Activated B cell treated with CpG ODN at 0.5 μM for 24 hours (primary cell): ENCODE results near the gene POU3F4. TPM values are rescaled to one million over a fixed set of nuclear protein-coding genes. Genes with fewer than 3 reads are reported as not detected.

Experiments
- ATAC-seq: fragments of 200-7000 bp; cut with Tn5 transposase; one replicate; pipeline ENCODE4 v1.10.0; 2021; ENCODE audit warnings: low read depth, mild to moderate bottlenecking, moderate library complexity
- CTCF ChIA-PET: fragments of 350-600 bp; sonication (Branson Sonifier 250); formaldehyde crosslinking; loops from one replicate; lab custom pipeline; 2021; ENCODE audit warnings: antibody characterized with exemption; lab: Charles Lee
- POLR2A ChIA-PET: fragments of 350-600 bp; sonication (Branson Sonifier 250); formaldehyde crosslinking; loops from one replicate; lab custom pipeline; 2021; ENCODE audit warnings: antibody characterized with exemption; lab: Charles Lee
- DNase-seq: peaks from one replicate; pipeline ENCODE4 v3.0.0; 2022
- H3K27ac Mint-ChIP-seq: one replicate; pipeline ENCODE4 v1.8.0; 2020; ENCODE audit warnings: mixed read lengths
- H3K27me3 Mint-ChIP-seq: one replicate; pipeline ENCODE4 v1.8.0; 2021; ENCODE audit warnings: mixed read lengths
- H3K36me3 Mint-ChIP-seq: one replicate; pipeline ENCODE4 v1.8.0; 2021; ENCODE audit warnings: low read depth, mixed read lengths
- H3K4me1 Mint-ChIP-seq: one replicate; pipeline ENCODE4 v1.8.0; 2021; ENCODE audit warnings: mixed read lengths
- H3K4me3 Mint-ChIP-seq: one replicate; pipeline ENCODE4 v1.8.0; 2020; ENCODE audit warnings: mild to moderate bottlenecking, mixed read lengths
- H3K9me3 Mint-ChIP-seq: one replicate; pipeline ENCODE4 v1.8.0; 2020; ENCODE audit warnings: mixed read lengths
- CTCF ChIP-seq: fragments of 200-600 bp; IDR thresholded peaks from one replicate; pipeline ENCODE4 v1.8.0; 2022; ENCODE audit warnings: antibody characterized with exemption, mild to moderate bottlenecking
- intact Hi-C: fragments of 100-400 bp; cut with micrococcal nuclease; formaldehyde crosslinking; loops from one replicate; pipeline ENCODE4 v1.15.1; 2024
- total RNA-seq: library from RNA; stranded (reverse); gene quantifications from 2 replicates; pipeline ENCODE4 v1.2.3, GENCODE V29; 2022

Gene POU3F4
- total RNA-seq, 1 donor from 2014 or later = not detected

- no peak for ATAC-seq
- CTCF ChIA-PET = no interaction called here
These were observed 4.0 kb downstream of the POU3F4 start for GRCh38 chrX:83512111-83512510.

GRCh38 chrX:83516597-83516996 is 8.5 kb downstream of the POU3F4 start:
- Mint-ChIP-seq H3K27ac (no peak overlapping the region), H3K9me3 (no peaks in the 10 kb centered on the region), H3K36me3 (no peaks in the 10 kb centered on the region), H3K27me3 (peaks cover 4% of the 10 kb centered on the region), H3K4me1 (no peaks in the 10 kb centered on the region), H3K4me3 (no peak overlapping the region)
- ATAC-seq (no peak), DNase-seq (no peak)
- intact Hi-C loops = no loop called here
- TF ChIP-seq CTCF = no peak
- ChIA-PET CTCF (no interaction called here), POLR2A (no interaction called here)

More at GRCh38 chrX:83512111-83512510, 4.0 kb downstream of the POU3F4 start:
- Mint-ChIP-seq H3K36me3 (no peaks in the 10 kb centered on the region), H3K9me3 (no peaks in the 10 kb centered on the region), H3K27me3 (peaks cover 18% of the 10 kb centered on the region), H3K4me1 (peaks cover 2% of the 10 kb centered on the region), H3K4me3 (no peak overlapping the region), H3K27ac (no peak overlapping the region)
- TF ChIP-seq CTCF = no peak
- POLR2A ChIA-PET = no interaction called here
- DNase-seq = no peak
- intact Hi-C loops = no loop called here

GRCh38 chrX:83521905-83522304 is 13.8 kb downstream of the POU3F4 start:
- Mint-ChIP-seq H3K36me3 (no peaks in the 10 kb centered on the region), H3K4me3 (no peak overlapping the region), H3K27ac (no peak overlapping the region), H3K27me3 (no peaks in the 10 kb centered on the region), H3K4me1 (no peaks in the 10 kb centered on the region), H3K9me3 (no peaks in the 10 kb centered on the region)
- POLR2A ChIA-PET = no interaction called here
- TF ChIP-seq CTCF = no peak
- CTCF ChIA-PET = no interaction called here
- DNase-seq (no peak), ATAC-seq (no peak)
- intact Hi-C loops = no loop called here

GRCh38 chrX:83529950-83530349 is 21.9 kb downstream of the POU3F4 start:
- ATAC-seq (no peak), DNase-seq (no peak)
- CTCF ChIA-PET = no interaction called here
- POLR2A ChIA-PET = no interaction called here
- Mint-ChIP-seq H3K4me3 (no peak overlapping the region), H3K27me3 (no peaks in the 10 kb centered on the region), H3K9me3 (no peaks in the 10 kb centered on the region), H3K4me1 (no peaks in the 10 kb centered on the region), H3K36me3 (no peaks in the 10 kb centered on the region), H3K27ac (no peak overlapping the region)
- intact Hi-C loops = no loop called here
- no peak for TF ChIP-seq CTCF

GRCh38 chrX:83535417-83536196 is 27.5 kb downstream of the POU3F4 start:
- H3K4me1 Mint-ChIP-seq = no peaks in the 10 kb centered on the region
- peak overlapping the region; percentile 65 for H3K4me3 Mint-ChIP-seq
- no peak overlapping the region for H3K27ac Mint-ChIP-seq
- ChIA-PET POLR2A (no interaction called here), CTCF (no interaction called here)
- no peaks in the 10 kb centered on the region for H3K36me3 Mint-ChIP-seq
- DNase-seq (no peak), ATAC-seq (no peak)
- intact Hi-C loops = no loop called here
- TF ChIP-seq CTCF = no peak
- no peaks in the 10 kb centered on the region for H3K27me3 Mint-ChIP-seq
- H3K9me3 Mint-ChIP-seq = no peaks in the 10 kb centered on the region
